Ovary (tissue), 9 donors: ENCODE data around the gene PKD1. TPM values are rescaled to one million over a fixed set of nuclear protein-coding genes. Genes with fewer than 3 reads are reported as not detected.
A peak's percentile ranks its signal among the peaks of the same experiment; 100 is the strongest.

Source experiments
- DNase-seq, 5 donors: peaks; one replicate each; pipeline ENCODE4 v3.0.0-alpha.2; 2019 to 2020
- H3K27ac ChIP-seq, 2 donors: fragments of 200-600 bp; one replicate each; pipeline versions ENCODE4 v1.5.1 to v1.8.0; 2019 to 2022
- H3K27me3 ChIP-seq: fragments of 200-600 bp; one replicate; pipeline ENCODE4 v1.8.0; 2022
- H3K36me3 ChIP-seq: fragments of 200-600 bp; sonication (generic); one replicate; pipeline ENCODE4 v1.5.1; 2019
- H3K4me1 ChIP-seq: one replicate; pipeline ENCODE4 v1.8.1; 2013; ENCODE audit warnings: mild to moderate bottlenecking, moderate library complexity; ENCODE audit not compliant: insufficient read depth
- H3K4me3 ChIP-seq: fragments of 200-600 bp; sonication (generic); one replicate; pipeline ENCODE4 v1.5.1; 2017
- H3K9me3 ChIP-seq, 2 donors: fragments of 200-600 bp in 1 of 2; sonication (generic) in 1 of 2; one replicate each; pipeline versions ENCODE4 v1.5.1 to v1.8.1; 2013 to 2019; ENCODE audit warnings: mild to moderate bottlenecking in 1 of 2, moderate library complexity in 1 of 2
- EP300 ChIP-seq: sonication (generic); formaldehyde crosslinking; IDR thresholded peaks from one replicate; pipeline ENCODE4 v1.6.1; 2017; ENCODE audit warnings: antibody characterized with exemption
- POLR2A ChIP-seq: fragments of 450-650 bp; IDR thresholded peaks from one replicate; pipeline ENCODE4 v1.6.1; 2017; ENCODE audit warnings: antibody characterized with exemption, mild to moderate bottlenecking, moderate library complexity
- WGBS, 3 donors: extraction: QIAGEN DNeasy Blood & Tissue Kit in 1 of 3; methylation state at CpG; one replicate each; pipeline versions ENCODE4 v1.1.5 to v1.1.7; 2013 to 2017; 5-methylcytosine and 5-hydroxymethylcytosine counted together
- intact Hi-C, 4 donors: fragments of 100-400 bp; cut with DNase I; formaldehyde crosslinking; loops; one replicate each; pipeline versions ENCODE4 v1.11.0 to v1.15.1; 2022 to 2023
- polyA plus RNA-seq, 2 donors: library from polyadenylated mRNA; stranded (reverse); fragments of 200-250 nt in 1 of 2; fragments of 350-450 nt in 1 of 2; fragmentation: Illumina TruSeq in 1 of 2; extraction: RNeasy Lipid Tissue Mini Kit (QIAGEN cat#74804) in 1 of 2; gene quantifications; one replicate each; pipeline ENCODE4 v1.2.3, GENCODE V29; 2013 to 2014
- total RNA-seq, 7 donors: library from RNA; depleted of rRNA in 2 of 7; stranded (reverse); fragments of >200 nt in 2 of 7; fragmentation: NEBNext Ultra II Directional in 3 of 7; extraction: Animal tissue kit (Norgen Biotek cat#: 25700) in 3 of 7; gene quantifications; one replicate each; pipeline versions ENCODE4 v1.1.0 to v1.2.4, GENCODE V29; 2016 to 2023
- TF ChIP-seq, protein P1 (sequence below), 3 donors: fragments of 450-650 bp in 2 of 3; fragments of 200-600 bp in 1 of 3; IDR thresholded peaks; one replicate each; pipeline versions ENCODE4 v1.5.1 to v1.8.0; 2016 to 2022; ENCODE audit warnings: antibody characterized with exemption in 3 of 3, mild to moderate bottlenecking in 1 of 3
- donor health status: DM: no; HTN: no; CAD: no; lungs with moderate emphysema.
- donor health status: DM: no; HTN: no; CAD: no.
- donor health status: Bipolar disorder and iron deficiency.
- donor health status: DM: yes; HTN: yes; CAD: no.
- donor health status: DM: no; HTN: no; CAD: no.
- donor health status: DM: yes; HTN: yes; CAD: no.

PKD1 gene
- total and polyA plus RNA-seq, 9 donors: 8.7 to 203 (median 129) TPM

DNA sequence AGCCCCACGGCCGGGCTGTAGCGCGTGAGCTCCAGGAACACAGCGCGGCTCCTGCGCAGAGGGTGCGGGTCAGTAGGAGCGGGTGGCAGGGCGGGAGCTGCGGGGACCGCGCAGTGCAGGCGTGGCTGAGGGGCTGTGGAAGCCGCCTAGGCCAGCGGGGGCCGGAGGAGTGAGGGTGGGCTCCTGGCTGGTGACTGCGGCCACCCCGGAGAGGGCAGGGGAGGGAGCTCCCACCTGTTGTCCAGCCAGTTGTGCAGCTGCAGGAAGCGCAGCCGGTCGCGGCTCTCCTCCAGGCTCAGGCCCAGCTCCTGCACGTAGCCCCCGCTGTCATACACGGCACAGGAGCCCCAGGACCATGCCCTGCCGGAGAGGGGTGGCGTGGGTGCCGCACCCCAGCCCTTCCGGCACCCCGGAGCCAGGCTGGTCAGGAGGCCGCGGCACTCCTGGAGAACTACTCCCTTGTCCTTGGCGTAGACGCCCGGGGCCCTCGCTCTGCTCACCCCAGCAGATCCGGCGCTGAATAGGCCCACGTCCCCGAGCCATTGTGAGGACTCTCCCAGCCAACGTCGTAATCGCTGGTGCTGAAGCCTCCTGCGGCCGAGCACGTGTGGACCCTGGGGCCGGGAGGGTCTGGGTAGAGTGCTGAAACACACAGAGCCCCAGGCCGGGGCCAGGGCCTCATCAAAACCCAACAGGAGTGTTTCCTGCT is 44.0 kb downstream of the PKD1 start:
- no peak for DNase-seq
- Histone ChIP-seq H3K36me3 (no peaks in the 10 kb centered on the region), H3K4me1 (peaks cover 6% of the 10 kb centered on the region), H3K9me3 (no peaks in the 10 kb centered on the region), H3K4me3 (no peak overlapping the region), H3K27ac (peak overlapping the region in 1 of 2 donors; percentile 60), H3K27me3 (no peaks in the 10 kb centered on the region)
- intact Hi-C loops: no loop called here
- WGBS, 3 donors: 53 to 75% (median 71%) methylated on average over 45 to 49 of the region's 49 CpGs
- TF ChIP-seq, protein P1, sequence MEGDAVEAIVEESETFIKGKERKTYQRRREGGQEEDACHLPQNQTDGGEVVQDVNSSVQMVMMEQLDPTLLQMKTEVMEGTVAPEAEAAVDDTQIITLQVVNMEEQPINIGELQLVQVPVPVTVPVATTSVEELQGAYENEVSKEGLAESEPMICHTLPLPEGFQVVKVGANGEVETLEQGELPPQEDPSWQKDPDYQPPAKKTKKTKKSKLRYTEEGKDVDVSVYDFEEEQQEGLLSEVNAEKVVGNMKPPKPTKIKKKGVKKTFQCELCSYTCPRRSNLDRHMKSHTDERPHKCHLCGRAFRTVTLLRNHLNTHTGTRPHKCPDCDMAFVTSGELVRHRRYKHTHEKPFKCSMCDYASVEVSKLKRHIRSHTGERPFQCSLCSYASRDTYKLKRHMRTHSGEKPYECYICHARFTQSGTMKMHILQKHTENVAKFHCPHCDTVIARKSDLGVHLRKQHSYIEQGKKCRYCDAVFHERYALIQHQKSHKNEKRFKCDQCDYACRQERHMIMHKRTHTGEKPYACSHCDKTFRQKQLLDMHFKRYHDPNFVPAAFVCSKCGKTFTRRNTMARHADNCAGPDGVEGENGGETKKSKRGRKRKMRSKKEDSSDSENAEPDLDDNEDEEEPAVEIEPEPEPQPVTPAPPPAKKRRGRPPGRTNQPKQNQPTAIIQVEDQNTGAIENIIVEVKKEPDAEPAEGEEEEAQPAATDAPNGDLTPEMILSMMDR (IDR thresholded peaks at IDR 0.05): no peak
- no peak for TF ChIP-seq EP300

GRCh38 chr16:2090777-2091546 is 44.7 kb downstream of the PKD1 start:
- TF ChIP-seq EP300 (no peak), POLR2A (no peak)
- TF ChIP-seq, protein P1 (IDR thresholded peaks at IDR 0.05): no peak
- H3K9me3 ChIP-seq: no peaks in the 10 kb centered on the region
- 35 to 68% (median 63%) methylated on average over 71 to 101 of the region's 101 CpGs for WGBS, 3 donors
- peak overlapping the region in 1 of 2 donors; percentile 60 for H3K27ac ChIP-seq
- intact Hi-C loops: no loop called here
- H3K36me3 ChIP-seq: no peaks in the 10 kb centered on the region
- H3K27me3 ChIP-seq: no peaks in the 10 kb centered on the region
- peak; percentile 66 to 85 (median 81) for DNase-seq
- no peak overlapping the region for H3K4me3 ChIP-seq
- peaks cover 6% of the 10 kb centered on the region for H3K4me1 ChIP-seq

GRCh38 chr16:2090481-2090776 is 45.3 kb downstream of the PKD1 start:
- Histone ChIP-seq H3K36me3 (no peaks in the 10 kb centered on the region), H3K4me1 (peaks cover 6% of the 10 kb centered on the region), H3K27me3 (no peaks in the 10 kb centered on the region), H3K9me3 (no peaks in the 10 kb centered on the region), H3K27ac (no peak overlapping the region), H3K4me3 (no peak overlapping the region)
- peak in 1 of 5 donors; percentile 61 for DNase-seq
- TF ChIP-seq POLR2A: no peak
- TF ChIP-seq EP300: no peak
- intact Hi-C loops: no loop called here
- WGBS, 3 donors: 83 to 95% (median 94%) methylated on average over 13 to 14 of the region's 14 CpGs

DNA sequence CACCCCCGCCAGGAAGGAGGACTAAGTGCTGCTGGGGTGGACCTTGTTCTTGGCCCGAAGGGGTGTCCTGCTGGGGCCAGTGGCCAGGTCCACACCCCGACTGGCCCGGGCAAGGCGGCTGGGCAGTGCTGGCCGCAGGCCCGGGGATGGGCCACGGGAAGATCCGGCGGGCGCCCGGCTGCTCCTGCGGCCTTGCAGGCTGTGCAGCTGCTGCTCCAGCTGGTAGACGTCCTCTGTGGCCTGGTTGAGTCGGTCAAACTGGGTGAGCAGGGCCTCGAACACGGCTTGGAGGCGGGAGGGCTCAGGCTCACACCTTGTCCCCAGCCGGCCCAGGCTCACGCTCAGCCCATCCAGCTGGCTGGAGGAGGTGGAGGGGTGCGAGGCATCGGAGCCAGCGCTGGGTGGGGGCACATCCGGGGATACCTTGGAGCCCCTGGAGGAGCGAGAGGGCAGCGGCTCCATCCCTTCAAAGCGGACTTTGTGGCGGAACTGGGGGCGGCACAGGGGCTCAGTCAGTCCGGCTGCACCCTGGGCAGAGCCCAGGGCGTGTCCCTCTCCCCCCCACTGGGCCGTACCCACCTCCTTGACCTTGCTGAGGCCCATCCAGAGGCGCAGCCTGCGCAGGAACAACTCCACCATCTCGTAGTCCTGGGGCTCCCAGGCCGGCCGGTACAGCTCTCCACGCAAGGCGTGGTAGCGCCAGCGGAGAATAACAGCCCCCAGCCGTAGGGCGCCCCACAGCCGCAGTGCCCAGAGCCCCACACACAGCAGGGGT is 45.8 kb downstream of the PKD1 start:
- peak in 1 of 5 donors; percentile 61 for DNase-seq
- H3K36me3 ChIP-seq: no peaks in the 10 kb centered on the region
- H3K9me3 ChIP-seq: no peaks in the 10 kb centered on the region
- TF ChIP-seq EP300 (no peak), POLR2A (no peak)
- TF ChIP-seq, protein P1 (IDR thresholded peaks at IDR 0.05): no peak
- intact Hi-C loops: no loop called here
- 63 to 80% (median 63%) methylated on average over 35 to 44 of the region's 44 CpGs for WGBS, 3 donors
- peaks cover 6% of the 10 kb centered on the region for H3K4me1 ChIP-seq
- H3K27ac ChIP-seq: peak overlapping the region in 1 of 2 donors; percentile 20
- no peak overlapping the region for H3K4me3 ChIP-seq
- no peaks in the 10 kb centered on the region for H3K27me3 ChIP-seq
